Activated CD8-positive, alpha-beta T cell treated with anti-CD3 and anti-CD28 coated beads, Interleukin-2, amount 10 ng/mL, durations not matched to agents 7 days and 5 days (primary cell): ENCODE results near the gene FAM204A. TPM values are rescaled to one million over a fixed set of nuclear protein-coding genes. Genes with fewer than 3 reads are reported as not detected.

Experiments used
- ATAC-seq: fragments of 150-1000 bp; cut with Tn5 transposase; one replicate; pipeline ENCODE4 v1.10.0; 2021; ENCODE audit warnings: moderate library complexity
- CTCF ChIA-PET: fragments of 350-600 bp; sonication (Branson Sonifier 250); formaldehyde crosslinking; loops from one replicate; lab custom pipeline; 2021; ENCODE audit warnings: antibody characterized with exemption; lab: Charles Lee
- POLR2A ChIA-PET: fragments of 350-600 bp; sonication (Branson Sonifier 250); formaldehyde crosslinking; loops from one replicate; lab custom pipeline; 2021; ENCODE audit warnings: antibody characterized with exemption; lab: Charles Lee
- DNase-seq: peaks from one replicate; pipeline ENCODE4 v3.0.0-alpha.2; 2020
- H3K27ac Mint-ChIP-seq: one replicate; pipeline ENCODE4 v1.8.0; 2021; ENCODE audit warnings: mild to moderate bottlenecking, mixed read lengths
- H3K27me3 Mint-ChIP-seq: one replicate; pipeline ENCODE4 v1.8.0; 2021; ENCODE audit warnings: low read depth, mixed read lengths
- H3K36me3 Mint-ChIP-seq: one replicate; pipeline ENCODE4 v1.8.0; 2021; ENCODE audit warnings: low read depth, mixed read lengths
- H3K4me1 Mint-ChIP-seq: one replicate; pipeline ENCODE4 v1.8.0; 2021; ENCODE audit warnings: low read depth, mixed read lengths
- H3K4me3 Mint-ChIP-seq: one replicate; pipeline ENCODE4 v1.8.0; 2021; ENCODE audit warnings: mild to moderate bottlenecking, mixed read lengths
- H3K9me3 Mint-ChIP-seq: one replicate; pipeline ENCODE4 v1.8.0; 2022; ENCODE audit warnings: mixed read lengths; ENCODE audit not compliant: insufficient read depth
- total RNA-seq, 2 experiments: library from RNA; stranded (reverse); gene quantifications; one replicate each; pipeline ENCODE4 v1.2.3, GENCODE V29; 2021

FAM204A gene
- total RNA-seq, 2 experiments from 2014 or later, result 45.4 to 49.4 TPM

- Mint-ChIP-seq H3K27ac (no peak overlapping the region), H3K27me3 (no peaks in the 10 kb centered on the region)
- DNase-seq, result no peak
Observed at GRCh38 chr10:118301211-118301610, 40.9 kb downstream of the FAM204A start.

GRCh38 chr10:118300320-118300719 lies 41.8 kb downstream of the FAM204A start:
- DNase-seq, result no peak
- H3K36me3 Mint-ChIP-seq, result peaks cover 4% of the 10 kb centered on the region
- ATAC-seq, result no peak
- ChIA-PET POLR2A (no interaction called here), CTCF (no interaction called here)
- no peaks in the 10 kb centered on the region for H3K9me3 Mint-ChIP-seq
- H3K27me3 Mint-ChIP-seq, result no peaks in the 10 kb centered on the region
- no peak overlapping the region for H3K27ac Mint-ChIP-seq
- H3K4me1 Mint-ChIP-seq, result no peaks in the 10 kb centered on the region
- H3K4me3 Mint-ChIP-seq, result no peak overlapping the region

More at GRCh38 chr10:118301211-118301610, 40.9 kb downstream of the FAM204A start:
- no peak for ATAC-seq
- POLR2A ChIA-PET, result no interaction called here
- Mint-ChIP-seq H3K4me1 (no peaks in the 10 kb centered on the region), H3K4me3 (no peak overlapping the region), H3K9me3 (no peaks in the 10 kb centered on the region), H3K36me3 (peaks cover 5% of the 10 kb centered on the region)
- CTCF ChIA-PET, result no interaction called here

- POLR2A ChIA-PET, result no interaction called here
- Mint-ChIP-seq H3K9me3 (no peaks in the 10 kb centered on the region), H3K27ac (no peak overlapping the region), H3K4me1 (no peaks in the 10 kb centered on the region), H3K27me3 (no peaks in the 10 kb centered on the region), H3K36me3 (peaks cover 4% of the 10 kb centered on the region), H3K4me3 (no peak overlapping the region)
- ATAC-seq, result no peak
- CTCF ChIA-PET, result no interaction called here
- no peak for DNase-seq
Observed at GRCh38 chr10:118298787-118299186, 43.3 kb downstream of the FAM204A start.

- Mint-ChIP-seq H3K27me3 (peaks cover 27% of the 10 kb centered on the region), H3K9me3 (no peaks in the 10 kb centered on the region), H3K4me1 (no peaks in the 10 kb centered on the region), H3K36me3 (no peaks in the 10 kb centered on the region), H3K4me3 (no peak overlapping the region), H3K27ac (no peak overlapping the region)
- DNase-seq (no peak), ATAC-seq (no peak)
- CTCF ChIA-PET, result no interaction called here
- POLR2A ChIA-PET, result no interaction called here
Observed at GRCh38 chr10:118291122-118291521, 51.0 kb downstream of the FAM204A start.

- ChIA-PET POLR2A (no interaction called here), CTCF (no interaction called here)
- Mint-ChIP-seq H3K27ac (no peak overlapping the region), H3K4me3 (no peak overlapping the region), H3K4me1 (no peaks in the 10 kb centered on the region), H3K9me3 (no peaks in the 10 kb centered on the region), H3K27me3 (peaks cover 32% of the 10 kb centered on the region), H3K36me3 (no peaks in the 10 kb centered on the region)
- no peak for ATAC-seq
- DNase-seq, result no peak
Observed at GRCh38 chr10:118290471-118290995, 51.6 kb downstream of the FAM204A start.

GRCh38 chr10:118287076-118287806 lies 54.9 kb downstream of the FAM204A start:
- DNase-seq, result no peak
- ChIA-PET CTCF (no interaction called here), POLR2A (no interaction called here)
- Mint-ChIP-seq H3K27me3 (peaks cover 33% of the 10 kb centered on the region), H3K9me3 (no peaks in the 10 kb centered on the region), H3K36me3 (no peaks in the 10 kb centered on the region), H3K27ac (no peak overlapping the region), H3K4me3 (no peak overlapping the region), H3K4me1 (no peaks in the 10 kb centered on the region)
- ATAC-seq, result no peak

GRCh38 chr10:118286051-118286838 lies 55.9 kb downstream of the FAM204A start:
- Mint-ChIP-seq H3K4me1 (no peaks in the 10 kb centered on the region), H3K27me3 (peaks cover 28% of the 10 kb centered on the region), H3K9me3 (no peaks in the 10 kb centered on the region), H3K27ac (no peak overlapping the region), H3K4me3 (no peak overlapping the region), H3K36me3 (no peaks in the 10 kb centered on the region)
- CTCF ChIA-PET, result no interaction called here
- ATAC-seq, result no peak
- no peak for DNase-seq
- POLR2A ChIA-PET, result interaction anchor here (0.5 kb wide), 1 partner anchor 1065 kb away, joined by 3 read pairs; no protein-coding TSS in a partner anchor

GRCh38 chr10:118282670-118283069 lies 59.5 kb downstream of the FAM204A start:
- ChIA-PET POLR2A (no interaction called here), CTCF (no interaction called here)
- no peak for ATAC-seq
- Mint-ChIP-seq H3K4me3 (no peak overlapping the region), H3K27me3 (peaks cover 20% of the 10 kb centered on the region), H3K36me3 (no peaks in the 10 kb centered on the region), H3K27ac (no peak overlapping the region), H3K9me3 (no peaks in the 10 kb centered on the region), H3K4me1 (no peaks in the 10 kb centered on the region)
- no peak for DNase-seq

- ChIA-PET POLR2A (no interaction called here), CTCF (no interaction called here)
- no peaks in the 10 kb centered on the region for H3K9me3 Mint-ChIP-seq
- no peaks in the 10 kb centered on the region for H3K36me3 Mint-ChIP-seq
- ATAC-seq (no peak), DNase-seq (no peak)
- no peaks in the 10 kb centered on the region for H3K4me1 Mint-ChIP-seq
- H3K27me3 Mint-ChIP-seq, result peaks cover 2% of the 10 kb centered on the region
- H3K27ac Mint-ChIP-seq, result no peak overlapping the region
- no peak overlapping the region for H3K4me3 Mint-ChIP-seq
Observed at GRCh38 chr10:118278649-118279048, 63.5 kb downstream of the FAM204A start.

- no peaks in the 10 kb centered on the region for H3K4me1 Mint-ChIP-seq
- H3K36me3 Mint-ChIP-seq, result no peaks in the 10 kb centered on the region
- no peak overlapping the region for H3K4me3 Mint-ChIP-seq
- ATAC-seq (no peak), DNase-seq (no peak)
- H3K27me3 Mint-ChIP-seq, result peaks cover 2% of the 10 kb centered on the region
- ChIA-PET CTCF (no interaction called here), POLR2A (no interaction called here)
- no peaks in the 10 kb centered on the region for H3K9me3 Mint-ChIP-seq
- H3K27ac Mint-ChIP-seq, result no peak overlapping the region
Observed at GRCh38 chr10:118277871-118278270, 64.3 kb downstream of the FAM204A start.

- POLR2A ChIA-PET, result interaction anchor here (0.6 kb wide), 1 partner anchor 1300 kb away, joined by 3 read pairs; no protein-coding TSS in a partner anchor
- Mint-ChIP-seq H3K27ac (no peak overlapping the region), H3K4me3 (no peak overlapping the region), H3K27me3 (peaks cover 9% of the 10 kb centered on the region), H3K36me3 (no peaks in the 10 kb centered on the region), H3K4me1 (no peaks in the 10 kb centered on the region), H3K9me3 (no peaks in the 10 kb centered on the region)
- DNase-seq (no peak), ATAC-seq (no peak)
- CTCF ChIA-PET, result no interaction called here
Observed at GRCh38 chr10:118276727-118277126, 65.4 kb downstream of the FAM204A start.

GRCh38 chr10:118276204-118276603 lies 65.9 kb downstream of the FAM204A start:
- Mint-ChIP-seq H3K27ac (no peak overlapping the region), H3K4me1 (no peaks in the 10 kb centered on the region), H3K4me3 (no peak overlapping the region), H3K27me3 (peaks cover 11% of the 10 kb centered on the region), H3K9me3 (no peaks in the 10 kb centered on the region), H3K36me3 (no peaks in the 10 kb centered on the region)
- POLR2A ChIA-PET, result interaction anchor here (0.6 kb wide), 1 partner anchor 1300 kb away, joined by 3 read pairs; no protein-coding TSS in a partner anchor
- CTCF ChIA-PET, result no interaction called here
- ATAC-seq (no peak), DNase-seq (no peak)
